H1 (cell line): ENCODE results near the gene MEIS3. TPM values are rescaled to one million over a fixed set of nuclear protein-coding genes. Genes with fewer than 3 reads are reported as not detected.

Experiments
- CTCF ChIA-PET: fragments of 300-600 bp; sonication (Branson Sonifier 250); formaldehyde crosslinking; loops from one replicate; lab custom pipeline; 2021; ENCODE audit not compliant: partially characterized antibody; lab: Charles Lee
- POLR2A ChIA-PET: fragments of 300-600 bp; sonication (Branson Sonifier 250); formaldehyde crosslinking; loops from one replicate; lab custom pipeline; 2021; ENCODE audit warnings: inconsistent platforms; ENCODE audit not compliant: partially characterized antibody; lab: Charles Lee
- DNase-seq, 2 experiments: peaks; one replicate each; pipeline versions ENCODE4 v3.0.0 to v3.0.0-alpha.2; 2010 to 2022; ENCODE audit warnings: low spot score in 2 of 2, low read depth in 1 of 2, mixed read lengths in 1 of 2
- FAIRE-seq: peaks from 2 replicates; lab custom pipeline; 2011; peaks lifted over from hg19 to GRCh38; lab: Jason Lieb, UNC
- H2AFZ ChIP-seq: 2 replicates; pipeline ENCODE4 v1.8.1; 2012; ENCODE audit warnings: low read length, inconsistent platforms
- H2AK5ac ChIP-seq: 2 replicates; pipeline ENCODE4 v1.6.1; 2013; ENCODE audit warnings: low read depth, low read length
- H2BK120ac ChIP-seq: replicated peaks from 2 replicates; pipeline ENCODE3; 2013; ENCODE audit warnings: low read depth, low read length, inconsistent platforms
- H2BK12ac ChIP-seq: 2 replicates; pipeline ENCODE4 v1.6.1; 2013; ENCODE audit warnings: low read depth, low read length
- H2BK15ac ChIP-seq: 2 replicates; pipeline ENCODE4 v1.6.1; 2013; ENCODE audit warnings: low read length
- H2BK20ac ChIP-seq: 2 replicates; pipeline ENCODE4 v1.6.1; 2013; ENCODE audit warnings: low read length
- H2BK5ac ChIP-seq: 2 replicates; pipeline ENCODE4 v1.6.1; 2013; ENCODE audit warnings: low read depth, low read length
- H3K14ac ChIP-seq: 2 replicates; pipeline ENCODE4 v1.6.1; 2013; ENCODE audit warnings: inconsistent platforms; ENCODE audit not compliant: insufficient read length
- H3K18ac ChIP-seq: 2 replicates; pipeline ENCODE4 v1.6.1; 2013; ENCODE audit warnings: low read length; ENCODE audit errors: extremely low read depth
- H3K23ac ChIP-seq: 2 replicates; pipeline ENCODE4 v1.6.1; 2013; ENCODE audit warnings: inconsistent platforms; ENCODE audit not compliant: insufficient read length
- H3K23me2 ChIP-seq: 2 replicates; pipeline ENCODE4 v1.6.1; 2013; ENCODE audit warnings: low read depth, low read length
- H3K27ac ChIP-seq: 2 replicates; pipeline ENCODE4 v1.6.1; 2011; ENCODE audit warnings: low read depth, low read length, inconsistent platforms
- H3K27me3 ChIP-seq, 4 experiments: replicated peaks in 1 of 4; 1 replicate in 1 of 4; 2 replicates in 3 of 4; pipeline versions ENCODE4 v1.6.1 to v1.8.1; 2011 to 2013; ENCODE audit warnings: low read length in 3 of 4, mild to moderate bottlenecking in 3 of 4, inconsistent platforms in 2 of 4, mixed read lengths in 2 of 4, moderate library complexity in 1 of 4; ENCODE audit not compliant: control insufficient read depth in 3 of 4, insufficient read depth in 3 of 4; ENCODE audit errors: extremely low read depth in 1 of 4
- H3K36me3 ChIP-seq, 4 experiments: 2 replicates each; pipeline versions ENCODE4 v1.6.1 to v1.8.1; 2011 to 2013; ENCODE audit warnings: mild to moderate bottlenecking in 4 of 4, low read length in 3 of 4, moderate library complexity in 2 of 4, control low read depth in 1 of 4, inconsistent platforms in 1 of 4; ENCODE audit not compliant: insufficient read depth in 4 of 4, control insufficient read depth in 2 of 4
- H3K4ac ChIP-seq: replicated peaks from 2 replicates; pipeline ENCODE3; 2013; ENCODE audit warnings: low read length, low read depth, mixed read lengths, inconsistent platforms; ENCODE audit not compliant: insufficient read length
- H3K4me1 ChIP-seq, 4 experiments: replicated peaks in 1 of 4; 1 replicate in 1 of 4; 2 replicates in 3 of 4; pipeline versions ENCODE4 v1.6.1 to v1.8.1; 2011 to 2013; ENCODE audit warnings: low read length in 3 of 4, inconsistent platforms in 2 of 4, mixed read lengths in 1 of 4; ENCODE audit not compliant: insufficient read depth in 4 of 4, control insufficient read depth in 3 of 4
- H3K4me2 ChIP-seq, 2 experiments: 2 replicates each; pipeline versions ENCODE4 v1.6.1 to v1.8.1; 2011 to 2013; ENCODE audit warnings: low read depth in 2 of 2, low read length in 2 of 2, control low read depth in 1 of 2, inconsistent platforms in 1 of 2, mild to moderate bottlenecking in 1 of 2; ENCODE audit not compliant: insufficient read depth in 1 of 2
- H3K4me3 ChIP-seq, 4 experiments: fragments of 200-600, 300-600 bp in 1 of 4; sonication (generic), shearing (Covaris generic), sonication (Bioruptor Twin) in 1 of 4; 2 replicates each; pipeline versions ENCODE4 v1.5.1 to v1.8.1; 2011 to 2016; ENCODE audit warnings: low read length in 4 of 4, low read depth in 3 of 4, control low read depth in 2 of 4, inconsistent platforms in 2 of 4, mild to moderate bottlenecking in 2 of 4, mixed read lengths in 1 of 4, moderate library complexity in 1 of 4; ENCODE audit not compliant: insufficient read depth in 2 of 4; ENCODE audit errors: extremely low read depth in 1 of 4
- H3K56ac ChIP-seq: replicated peaks from 2 replicates; pipeline ENCODE3; 2013; ENCODE audit warnings: low read depth, mild to moderate bottlenecking, mixed read lengths, low read length, inconsistent platforms; ENCODE audit not compliant: insufficient read length
- H3K79me1 ChIP-seq: 2 replicates; pipeline ENCODE4 v1.6.1; 2013; ENCODE audit warnings: low read depth, low read length, control low read depth
- H3K79me2 ChIP-seq, 2 experiments: 2 replicates each; pipeline versions ENCODE4 v1.6.1 to v1.8.1; 2012 to 2013; ENCODE audit warnings: low read length in 2 of 2, mild to moderate bottlenecking in 2 of 2, inconsistent platforms in 1 of 2; ENCODE audit not compliant: insufficient read depth in 2 of 2, control insufficient read depth in 1 of 2
- H3K9ac ChIP-seq, 4 experiments: replicated peaks in 1 of 4; 1 replicate in 1 of 4; 2 replicates in 3 of 4; pipeline versions ENCODE4 v1.6.1 to v1.8.1; 2011 to 2013; ENCODE audit warnings: low read depth in 3 of 4, low read length in 3 of 4, control low read depth in 2 of 4, mild to moderate bottlenecking in 2 of 4, moderate library complexity in 2 of 4, inconsistent platforms in 1 of 4; ENCODE audit errors: extremely low read depth in 1 of 4
- H3K9me3 ChIP-seq, 2 experiments: 2 replicates each; pipeline versions ENCODE4 v1.6.1 to v1.8.1; 2012 to 2013; ENCODE audit warnings: mild to moderate bottlenecking in 2 of 2, moderate library complexity in 2 of 2, control low read depth in 1 of 2, inconsistent platforms in 1 of 2, low read depth in 1 of 2, low read length in 1 of 2, mixed read lengths in 1 of 2; ENCODE audit not compliant: insufficient read depth in 2 of 2
- H4K20me1 ChIP-seq, 2 experiments: replicated peaks in 1 of 2; 2 replicates each; pipeline versions ENCODE3 to v1.8.1; 2011 to 2013; ENCODE audit warnings: inconsistent platforms in 2 of 2, low read length in 2 of 2, mild to moderate bottlenecking in 1 of 2; ENCODE audit not compliant: insufficient read depth in 2 of 2, control insufficient read depth in 1 of 2
- H4K5ac ChIP-seq: 2 replicates; pipeline ENCODE4 v1.6.1; 2013; ENCODE audit warnings: low read length, low read depth, mixed read lengths, inconsistent platforms; ENCODE audit not compliant: insufficient read length
- H4K8ac ChIP-seq: 2 replicates; pipeline ENCODE4 v1.8.0; 2013; ENCODE audit warnings: mild to moderate bottlenecking, moderate library complexity, low read length, inconsistent platforms; ENCODE audit not compliant: insufficient read depth; ENCODE audit errors: extremely low read depth
- H4K91ac ChIP-seq: replicated peaks from 2 replicates; pipeline ENCODE3; 2013; ENCODE audit warnings: low read length, mixed read lengths, inconsistent platforms; ENCODE audit not compliant: insufficient read length
- SIX5 ChIP-seq: IDR thresholded peaks from 2 replicates; pipeline ENCODE4 v1.6.1; 2011; ENCODE audit warnings: mild to moderate bottlenecking, low read depth, low read length
- WGBS, 2 experiments: shearing (Covaris generic) in 1 of 2; methylation state at CpG; one replicate each; pipeline versions ENCODE4 v1.1.6 to v1.1.7; 2013 to 2015; ENCODE audit warnings: low lambda C conversion rate in 2 of 2, mixed read lengths in 2 of 2, inconsistent platforms in 1 of 2, low coverage in 1 of 2, missing lambda C conversion rate in 1 of 2; ENCODE audit not compliant: insufficient replicate concordance in 2 of 2, insufficient coverage in 1 of 2, insufficient read length in 1 of 2; ENCODE audit errors: extremely low coverage in 1 of 2, missing lambda C conversion rate in 1 of 2; 5-methylcytosine and 5-hydroxymethylcytosine counted together
- polyA plus RNA-seq, 7 experiments: library from polyadenylated mRNA; depleted of rRNA in 3 of 7; stranded (reverse) in 5 of 7; unstranded in 2 of 7; fragments of >200 nt in 5 of 7; fragments of 200-250 nt in 2 of 7; gene quantifications; 1 replicate in 5 of 7; 2 replicates in 1 of 7; 4 replicates in 1 of 7; pipeline versions ENCODE4 v1.2.1 to v1.2.3, GENCODE V29; 2011 to 2013; ENCODE audit warnings: missing spikeins in 2 of 7, mixed read lengths in 2 of 7
- total RNA-seq: library from RNA; stranded (reverse); fragmentation: NEBNext Ultra II Directional; extraction: Animal tissue kit (Norgen Biotek cat#: 25700); gene quantifications from 2 replicates; pipeline ENCODE4 v1.2.1, GENCODE V29; 2021

Gene MEIS3
- total and polyA plus RNA-seq, 2 of the 8 experiments (the other 6 are each of a cell fraction or from before 2014, with no cell fraction given), result 24.5 to 28.2 TPM

DNA sequence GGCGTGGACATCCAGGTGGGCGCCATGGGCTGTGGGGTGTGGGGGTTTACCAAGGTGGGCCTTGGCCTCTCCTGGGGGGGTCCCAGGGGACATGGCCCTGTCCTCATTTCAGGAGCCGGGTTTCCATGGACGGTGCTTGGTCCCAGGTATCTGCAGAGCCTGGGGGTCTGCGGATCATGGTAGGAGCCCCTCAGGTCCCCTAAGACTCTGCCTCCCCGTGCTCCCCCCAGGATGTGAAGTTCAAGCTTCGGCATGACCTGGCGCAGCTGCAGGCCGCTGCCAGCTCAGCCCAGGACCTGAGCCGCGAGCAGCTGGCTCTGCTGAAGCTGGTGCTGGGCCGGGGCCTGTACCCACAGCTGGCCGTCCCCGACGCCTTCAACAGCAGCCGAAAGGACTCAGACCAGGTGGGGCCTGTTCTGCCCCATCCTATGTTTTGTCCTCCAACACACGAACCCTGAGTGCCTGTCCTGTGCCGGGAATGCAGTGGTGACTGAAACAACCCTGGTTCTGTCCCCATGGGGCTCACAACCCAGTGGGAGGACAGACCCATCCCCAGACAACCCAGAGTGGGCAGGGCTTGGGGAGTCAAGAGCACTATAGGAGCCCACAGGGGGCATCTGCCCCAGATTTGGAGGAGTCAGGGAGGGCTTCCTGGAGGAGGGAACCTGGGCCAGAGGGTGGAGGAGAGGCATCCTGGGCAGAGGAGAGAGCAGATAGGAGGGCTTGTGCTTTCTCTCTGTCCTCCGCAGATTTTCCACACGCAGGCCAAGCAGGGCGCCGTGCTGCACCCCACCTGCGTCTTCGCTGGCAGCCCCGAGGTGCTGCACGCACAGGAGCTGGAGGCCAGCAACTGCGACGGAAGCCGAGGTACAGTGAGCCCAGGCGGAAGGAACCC lies 43.4 kb downstream of the MEIS3 start:
- Histone ChIP-seq H4K20me1 (peaks cover 1 to 20% of the 10 kb centered on the region in 2 experiments), H3K4ac (no peak overlapping the region), H4K91ac (no peak overlapping the region), H4K5ac (no peak overlapping the region), H4K8ac (no peak overlapping the region), H3K9me3 (no peaks in the 10 kb centered on the region), H3K36me3 (peaks cover 37 to 78% (median 68%) of the 10 kb centered on the region in 4 experiments), H3K18ac (no peak overlapping the region), H3K23me2 (no peaks in the 10 kb centered on the region), H3K9ac (no peak overlapping the region), H3K23ac (no peak overlapping the region), H2AFZ (no peak overlapping the region), H2BK20ac (no peak overlapping the region), H3K79me1 (no peaks in the 10 kb centered on the region; the same call in 1 of the 2 replicates), H2BK5ac (no peak overlapping the region), H3K4me2 (no peak overlapping the region), H2BK12ac (no peak overlapping the region), H2BK120ac (no peak overlapping the region), H3K27me3 (no peaks in the 10 kb centered on the region), H3K4me1 (no peaks in the 10 kb centered on the region), H3K14ac (no peak overlapping the region), H3K79me2 (no peaks in the 10 kb centered on the region), H2BK15ac (no peak overlapping the region), H3K56ac (no peak overlapping the region), H3K27ac (no peak overlapping the region), H3K4me3 (no peak overlapping the region), H2AK5ac (no peak overlapping the region)
- ChIA-PET CTCF (interaction anchor here (1.2 to 5.1 kb wide), 4 partner anchors 15 to 53 kb away, joined by 4 to 19 read pairs (median 4); no protein-coding TSS in a partner anchor), POLR2A (interaction anchor here (1.0 to 3.1 kb wide), 6 partner anchors 9 to 27 kb away, joined by 3 to 12 read pairs (median 3); no protein-coding TSS in a partner anchor)
- no peak for DNase-seq
- no peak for FAIRE-seq
- no peak for TF ChIP-seq SIX5
- WGBS, 2 experiments, result 92% methylated on average over 30 of the region's 30 CpGs; no CpG with 5 or more reads in 1 of the 2 experiments
